ENCODE results near the gene JOSD2.

The JOSD2 gene

DNA sequence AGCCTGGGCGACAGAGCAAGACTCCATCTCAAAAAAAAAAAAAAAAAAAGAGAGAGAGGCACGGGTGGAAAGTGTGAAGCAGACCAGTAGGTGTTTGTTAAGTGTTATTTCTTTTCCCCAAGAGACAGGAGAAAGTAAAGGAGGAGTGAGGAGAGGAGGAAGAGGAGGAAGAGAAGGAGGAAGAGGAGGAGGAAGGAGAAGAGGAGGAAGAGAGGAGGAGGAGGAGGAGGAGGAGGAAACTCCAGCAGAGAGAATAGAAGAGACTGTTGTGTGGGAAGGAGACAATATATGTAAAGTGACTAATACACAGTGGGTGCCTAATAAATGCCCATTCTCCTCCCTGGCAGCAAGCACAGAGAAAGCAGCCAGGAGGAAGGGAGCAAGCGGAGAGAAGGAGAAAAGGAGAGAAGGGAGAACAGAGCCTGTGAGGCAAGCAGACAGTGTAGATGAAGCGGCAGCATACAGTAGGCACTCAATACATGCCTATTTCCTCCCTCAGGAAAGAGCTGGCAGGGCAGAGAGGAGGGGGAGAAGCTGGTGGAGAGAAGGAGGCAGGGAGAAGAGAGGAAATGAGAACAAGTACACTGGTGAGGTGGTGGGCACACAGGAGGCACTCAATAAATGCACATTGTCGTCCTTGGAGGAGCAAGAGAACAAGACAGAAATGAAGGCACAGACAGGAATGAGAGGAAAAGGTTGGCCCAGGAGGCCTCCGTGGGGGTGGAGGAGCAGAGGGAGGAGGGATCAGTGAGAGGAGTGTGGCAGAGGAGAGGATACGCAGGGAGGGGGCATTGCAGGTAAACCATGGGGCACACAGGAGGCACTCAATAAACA lies 16.6 kb downstream of the JOSD2 start:
- Histone ChIP-seq H2AFZ (no peak overlapping the region), H3K9ac (no peak overlapping the region), H3K4me2 (ENCODE audit: low read length) (no peak overlapping the region), H3K27ac (no peak overlapping the region), H3K79me2 (no peaks in the 10 kb centered on the region), H3K4me3 (ENCODE audit: low read depth, low read length) (no peak overlapping the region), H3K36me3 (ENCODE audit: control insufficient read depth, insufficient read depth, low read length) (no peaks in the 10 kb centered on the region), H3K27me3 (ENCODE audit: control insufficient read depth, insufficient read depth, low read length) (no peaks in the 10 kb centered on the region), H3K9me3 (ENCODE audit: control insufficient read depth, low read length) (no peaks in the 10 kb centered on the region), H3K4me1 (no peaks in the 10 kb centered on the region)
- no peak for TF ChIP-seq CTCF (IDR thresholded peaks at IDR 0.05)

GRCh38 chr19:50493171-50493570 lies 17.8 kb downstream of the JOSD2 start:
- Histone ChIP-seq H3K4me2 (ENCODE audit: low read length) (no peak overlapping the region), H3K79me2 (no peaks in the 10 kb centered on the region), H2AFZ (no peak overlapping the region), H3K4me1 (no peaks in the 10 kb centered on the region), H3K9ac (no peak overlapping the region), H3K9me3 (ENCODE audit: control insufficient read depth, low read length) (no peaks in the 10 kb centered on the region), H3K27me3 (ENCODE audit: control insufficient read depth, insufficient read depth, low read length) (no peaks in the 10 kb centered on the region), H3K36me3 (ENCODE audit: control insufficient read depth, insufficient read depth, low read length) (no peaks in the 10 kb centered on the region), H3K27ac (no peak overlapping the region), H3K4me3 (ENCODE audit: low read depth, low read length) (no peak overlapping the region)
- TF ChIP-seq CTCF (IDR thresholded peaks at IDR 0.05): no peak

DNA sequence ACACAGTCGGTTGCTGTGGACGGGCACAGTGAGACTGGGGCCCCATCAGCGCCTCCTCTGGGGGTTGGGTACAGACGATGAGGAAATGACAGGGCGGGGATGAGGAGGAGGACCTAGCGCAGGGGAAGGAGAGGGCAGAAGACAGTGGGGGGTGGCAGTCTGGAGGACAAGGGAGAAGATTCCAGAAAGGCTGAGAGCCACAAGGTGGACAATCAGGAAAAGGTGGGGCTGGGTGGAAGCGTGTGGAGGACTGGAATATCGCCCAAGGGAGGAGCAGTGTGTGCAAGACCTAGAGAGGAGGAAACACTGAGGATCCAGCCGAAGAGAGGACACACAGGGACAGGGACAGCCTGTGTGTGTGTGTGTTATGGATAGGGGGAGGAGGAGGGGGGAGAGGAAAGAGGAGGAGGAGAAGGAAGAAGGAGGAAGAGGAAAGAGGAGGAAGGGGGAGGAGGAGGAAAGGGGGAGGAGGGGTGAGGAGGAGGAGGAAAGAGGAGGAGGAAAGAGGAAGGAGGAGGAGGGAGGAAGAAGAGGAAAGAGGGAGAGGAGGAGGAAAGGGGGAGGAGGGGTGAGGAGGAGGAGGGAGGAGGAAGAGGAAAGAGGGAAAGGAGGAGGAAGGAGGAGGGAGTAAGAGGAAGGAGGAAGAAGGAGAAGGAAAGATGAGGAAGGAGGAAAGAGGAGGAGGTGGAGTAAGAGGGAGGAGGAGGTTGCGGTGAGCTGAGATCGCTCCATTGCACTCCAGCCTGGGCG lies 18.5 kb downstream of the JOSD2 start:
- H3K36me3 ChIP-seq (ENCODE audit: control insufficient read depth, insufficient read depth, low read length): no peaks in the 10 kb centered on the region
- no peak overlapping the region for H3K9ac ChIP-seq
- H3K4me1 ChIP-seq: no peaks in the 10 kb centered on the region
- no peak overlapping the region for H3K4me2 ChIP-seq (ENCODE audit: low read length)
- no peaks in the 10 kb centered on the region for H3K27me3 ChIP-seq (ENCODE audit: control insufficient read depth, insufficient read depth, low read length)
- no peak overlapping the region for H3K4me3 ChIP-seq (ENCODE audit: low read depth, low read length)
- H3K9me3 ChIP-seq (ENCODE audit: control insufficient read depth, low read length): no peaks in the 10 kb centered on the region
- TF ChIP-seq CTCF (IDR thresholded peaks at IDR 0.05): no peak
- H3K79me2 ChIP-seq: no peaks in the 10 kb centered on the region
- H3K27ac ChIP-seq: no peak overlapping the region
- H2AFZ ChIP-seq: no peak overlapping the region

- no peak overlapping the region for H3K4me3 ChIP-seq (ENCODE audit: low read depth, low read length)
These were observed 20.0 kb downstream of the JOSD2 start for GRCh38 chr19:50490991-50491472.

More at GRCh38 chr19:50490991-50491472, 20.0 kb downstream of the JOSD2 start:
- Histone ChIP-seq H3K4me2 (ENCODE audit: low read length) (no peak overlapping the region), H3K36me3 (ENCODE audit: control insufficient read depth, insufficient read depth, low read length) (no peaks in the 10 kb centered on the region), H3K9me3 (ENCODE audit: control insufficient read depth, low read length) (peaks cover 5% of the 10 kb centered on the region), H3K27me3 (ENCODE audit: control insufficient read depth, insufficient read depth, low read length) (peaks cover 6% of the 10 kb centered on the region), H3K4me1 (no peaks in the 10 kb centered on the region), H3K27ac (no peak overlapping the region), H3K79me2 (peaks cover 5% of the 10 kb centered on the region), H2AFZ (no peak overlapping the region), H3K9ac (no peak overlapping the region)
- TF ChIP-seq CTCF (IDR thresholded peaks at IDR 0.05): no peak

All from parathyroid adenoma (tissue), 2 donors.